A549 (cell line): ENCODE data around the gene ZNF789. TPM values are rescaled to one million over a fixed set of nuclear protein-coding genes. Genes with fewer than 3 reads are reported as not detected.

Source experiments
- ATAC-seq, 2 experiments: fragments of 200-7000 bp in 1 of 2; fragments of >200 bp in 1 of 2; cut with Nextera tagmentation in 1 of 2; cut with Tn5 transposase in 1 of 2; 3 replicates each; pipeline versions ENCODE4 v1.8.0 to v1.9.1; 2018 to 2020; ENCODE audit warnings: mild to moderate bottlenecking in 1 of 2, moderate library complexity in 1 of 2
- CTCF ChIA-PET: fragments of 300-600 bp; sonication (Branson Sonifier 250); formaldehyde crosslinking; extraction: SDS; loops from one replicate; lab custom pipeline; 2021; ENCODE audit warnings: antibody characterized with exemption, inconsistent platforms; lab: Yijun Ruan, JAX
- POLR2A ChIA-PET: fragments of 350-600 bp; formaldehyde crosslinking; extraction: SDS; loops from one replicate; lab custom pipeline; 2021; ENCODE audit warnings: antibody characterized with exemption, inconsistent platforms; lab: Yijun Ruan, JAX
- DNase-seq, 2 experiments: peaks; one replicate each; pipeline versions ENCODE4 v3.0.0 to v3.0.0-alpha.2; 2011 to 2016; ENCODE audit warnings: low read depth in 1 of 2, low spot score in 1 of 2
- FAIRE-seq: peaks from 2 replicates; lab custom pipeline; 2011; peaks lifted over from hg19 to GRCh38; lab: Jason Lieb, UNC
- H3K27ac ChIP-seq, 2 experiments: fragments of >200 bp; sonication (Bioruptor Twin); formaldehyde crosslinking; 3 replicates each; pipeline ENCODE4 v1.5.1; 2016 to 2017
- H3K4me1 ChIP-seq: fragments of >200 bp; sonication (Bioruptor Twin); formaldehyde crosslinking; 3 replicates; pipeline ENCODE4 v1.6.1; 2016
- H3K4me2 ChIP-seq: fragments of >200 bp; sonication (Bioruptor Twin); formaldehyde crosslinking; 3 replicates; pipeline ENCODE4 v1.6.1; 2016
- H3K4me3 ChIP-seq: fragments of >200 bp; sonication (Bioruptor Twin); formaldehyde crosslinking; 3 replicates; pipeline ENCODE4 v1.5.1; 2016
- H3K9me3 ChIP-seq: fragments of >200 bp; sonication (Bioruptor Twin); formaldehyde crosslinking; 3 replicates; pipeline ENCODE4 v1.6.1; 2016
- EHF ChIP-seq: fragments of 250-450 bp; sonication (Bioruptor Pico); IDR thresholded peaks from 2 replicates; pipeline ENCODE4 v1.5.0; 2020; ENCODE audit warnings: mild to moderate bottlenecking
- EP300 ChIP-seq, 2 experiments: fragments of >200 bp; sonication (Bioruptor Twin); formaldehyde crosslinking; IDR thresholded peaks; 2 replicates in 1 of 2; 3 replicates in 1 of 2; pipeline ENCODE4 v1.6.1; 2016 to 2017
- HOXB13 ChIP-seq: fragments of 250-450 bp; sonication (Bioruptor Pico); IDR thresholded peaks from 2 replicates; pipeline ENCODE4 v1.5.0; 2020; ENCODE audit warnings: low read depth, mild to moderate bottlenecking, moderate library complexity
- MAFK ChIP-seq: fragments of 450-650 bp; IDR thresholded peaks from 2 replicates; pipeline ENCODE4 v1.6.1; 2014; ENCODE audit not compliant: partially characterized antibody
- NFE2L2 ChIP-seq: fragments of 150-350 bp; conservative IDR thresholded peaks from 2 replicates; pipeline ENCODE4 v1.6.1; 2014; ENCODE audit warnings: low read length
- RCOR1 ChIP-seq: fragments of 150-350 bp; IDR thresholded peaks from 2 replicates; pipeline ENCODE4 v1.6.1; 2014; ENCODE audit warnings: antibody characterized with exemption, low read length, low read depth
- RNF2 ChIP-seq: fragments of 200-600 bp; sonication (generic); IDR thresholded peaks from 2 replicates; pipeline ENCODE4 v1.6.1; 2016; ENCODE audit warnings: low read depth, mild to moderate bottlenecking, antibody characterized with exemption, moderate library complexity, borderline replicate concordance
- TFCP2L1 ChIP-seq: fragments of 250-450 bp; sonication (Bioruptor Pico); IDR thresholded peaks from 2 replicates; pipeline ENCODE4 v1.5.0; 2021; ENCODE audit warnings: mild to moderate bottlenecking
- TP53 ChIP-seq: fragments of 250-450 bp; sonication (Bioruptor Pico); IDR thresholded peaks from 2 replicates; pipeline ENCODE4 v1.5.0; 2021; ENCODE audit warnings: mild to moderate bottlenecking, moderate library complexity
- ZNF302 ChIP-seq: fragments of 250-450 bp; sonication (Bioruptor Pico); IDR thresholded peaks from 2 replicates; pipeline ENCODE4 v1.9.0; 2021; ENCODE audit warnings: inconsistent platforms, mild to moderate bottlenecking, moderate library complexity
- WGBS: methylation state at CpG from one replicate; pipeline ENCODE4 v1.1.6; 2017; ENCODE audit errors: missing lambda C conversion rate; 5-methylcytosine and 5-hydroxymethylcytosine counted together
- polyA plus RNA-seq, 4 experiments: library from polyadenylated mRNA; depleted of rRNA in 3 of 4; stranded (reverse); fragments of >200 nt; fragmentation: RNase III in 1 of 4; extraction: RNeasy Plus Mini Kit Qiagen cat#74134 plus additional on column Dnase treatment in 1 of 4; gene quantifications; 2 replicates in 3 of 4; 3 replicates in 1 of 4; pipeline ENCODE4 v1.2.3, GENCODE V29; 2011 to 2017
- TF ChIP-seq, protein P1 (sequence below): fragments of >200 bp; sonication (Bioruptor Twin); formaldehyde crosslinking; IDR thresholded peaks from 3 replicates; pipeline ENCODE4 v1.5.1; 2016
- TF ChIP-seq, protein P2 (sequence below): fragments of >200 bp; sonication (Bioruptor Twin); formaldehyde crosslinking; IDR thresholded peaks from 2 replicates; pipeline ENCODE4 v1.6.1; 2016
- TF ChIP-seq, protein P3 (sequence below): fragments of >200 bp; sonication (Bioruptor Twin); formaldehyde crosslinking; IDR thresholded peaks from 3 replicates; pipeline ENCODE4 v1.6.1; 2016
- TF ChIP-seq, protein P4 (sequence below): IDR thresholded peaks from 2 replicates; pipeline ENCODE4 v1.6.1; 2012; ENCODE audit warnings: low read depth, borderline replicate concordance

The ZNF789 gene
- polyA plus RNA-seq, 2 of the 4 experiments (the other 2 are of a cell fraction): 7.5 to 11.6 TPM

DNA sequence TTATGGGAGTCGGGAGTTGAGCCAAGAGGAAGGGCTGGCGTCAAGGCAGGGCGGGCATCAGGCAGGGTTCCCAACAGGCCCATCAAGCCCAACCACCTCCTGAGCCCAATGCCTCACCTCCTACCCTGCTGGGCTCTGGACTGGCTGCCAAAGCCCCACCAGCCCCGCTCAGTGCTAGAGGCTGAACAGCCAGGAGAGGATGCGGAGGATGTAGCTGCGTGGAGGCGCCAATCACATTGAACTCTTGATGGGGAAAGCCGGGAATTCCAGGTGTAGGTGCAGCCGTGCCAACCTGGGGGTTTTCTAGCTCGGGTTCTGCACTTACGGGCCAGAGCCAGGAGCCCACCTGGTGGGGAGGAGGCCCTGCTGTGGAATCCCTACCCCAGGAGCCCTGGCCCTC is 19.6 kb upstream of the ZNF789 start:
- ChIA-PET CTCF (interaction anchor here (0.9 kb wide), 1 partner anchor 12 kb away, joined by 3 read pairs; no protein-coding TSS in a partner anchor), POLR2A (no interaction called here)
- 98% methylated on average over 11 of the region's 11 CpGs for WGBS
- no peaks in the 10 kb centered on the region for H3K4me1 ChIP-seq
- DNase-seq (no peak), ATAC-seq (0 out of 6 replicates have a peak, but pooled peaks of 1 of the 2 experiments have one; percentile 6), FAIRE-seq (no peak)
- TF ChIP-seq ZNF302 (no peak), EHF (CRISPR knock-in tag) (no peak), MAFK (no peak)
- no peaks in the 10 kb centered on the region for H3K9me3 ChIP-seq
- no peak overlapping the region for H3K4me3 ChIP-seq
- H3K4me2 ChIP-seq: no peak overlapping the region
- no peak overlapping the region for H3K27ac ChIP-seq

DNA sequence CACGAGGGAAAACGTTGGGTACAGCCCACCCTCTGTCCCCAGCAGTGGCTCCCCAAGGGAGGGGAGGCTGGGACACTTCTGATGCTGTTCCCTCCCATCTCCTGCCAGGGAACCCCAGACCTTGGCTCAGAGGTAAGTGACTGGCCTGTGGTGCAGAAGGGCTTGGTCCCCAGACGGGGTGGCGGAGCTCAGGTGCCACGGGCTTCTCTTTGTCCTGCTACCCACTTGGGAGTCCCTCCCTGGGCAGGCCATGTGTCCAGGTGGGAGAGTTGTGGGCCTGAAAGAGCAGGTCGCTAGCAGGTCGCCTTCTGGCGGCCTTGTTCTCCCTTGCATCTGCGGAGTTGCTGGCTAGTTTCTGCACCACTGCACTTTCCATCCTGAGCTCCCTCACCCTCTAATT is 16.8 kb upstream of the ZNF789 start:
- ChIA-PET CTCF (interaction anchor here (1.1 to 12.6 kb wide), 2 partner anchors 8 to 9 kb away, joined by 4 to 92 read pairs; no protein-coding TSS in a partner anchor), POLR2A (interaction anchor here (0.9 to 1.2 kb wide), 2 partner anchors 10 to 18 kb away, joined by 4 to 5 read pairs; partner anchors contain the start of genes CPSF4 and PTCD1)
- TF ChIP-seq, protein P1, sequence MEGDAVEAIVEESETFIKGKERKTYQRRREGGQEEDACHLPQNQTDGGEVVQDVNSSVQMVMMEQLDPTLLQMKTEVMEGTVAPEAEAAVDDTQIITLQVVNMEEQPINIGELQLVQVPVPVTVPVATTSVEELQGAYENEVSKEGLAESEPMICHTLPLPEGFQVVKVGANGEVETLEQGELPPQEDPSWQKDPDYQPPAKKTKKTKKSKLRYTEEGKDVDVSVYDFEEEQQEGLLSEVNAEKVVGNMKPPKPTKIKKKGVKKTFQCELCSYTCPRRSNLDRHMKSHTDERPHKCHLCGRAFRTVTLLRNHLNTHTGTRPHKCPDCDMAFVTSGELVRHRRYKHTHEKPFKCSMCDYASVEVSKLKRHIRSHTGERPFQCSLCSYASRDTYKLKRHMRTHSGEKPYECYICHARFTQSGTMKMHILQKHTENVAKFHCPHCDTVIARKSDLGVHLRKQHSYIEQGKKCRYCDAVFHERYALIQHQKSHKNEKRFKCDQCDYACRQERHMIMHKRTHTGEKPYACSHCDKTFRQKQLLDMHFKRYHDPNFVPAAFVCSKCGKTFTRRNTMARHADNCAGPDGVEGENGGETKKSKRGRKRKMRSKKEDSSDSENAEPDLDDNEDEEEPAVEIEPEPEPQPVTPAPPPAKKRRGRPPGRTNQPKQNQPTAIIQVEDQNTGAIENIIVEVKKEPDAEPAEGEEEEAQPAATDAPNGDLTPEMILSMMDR: no peak
- TF ChIP-seq, protein P2, sequence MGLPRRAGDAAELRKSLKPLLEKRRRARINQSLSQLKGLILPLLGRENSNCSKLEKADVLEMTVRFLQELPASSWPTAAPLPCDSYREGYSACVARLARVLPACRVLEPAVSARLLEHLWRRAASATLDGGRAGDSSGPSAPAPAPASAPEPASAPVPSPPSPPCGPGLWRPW: no peak
- no peak for TF ChIP-seq EHF (CRISPR knock-in tag)
- TF ChIP-seq, protein P3, sequence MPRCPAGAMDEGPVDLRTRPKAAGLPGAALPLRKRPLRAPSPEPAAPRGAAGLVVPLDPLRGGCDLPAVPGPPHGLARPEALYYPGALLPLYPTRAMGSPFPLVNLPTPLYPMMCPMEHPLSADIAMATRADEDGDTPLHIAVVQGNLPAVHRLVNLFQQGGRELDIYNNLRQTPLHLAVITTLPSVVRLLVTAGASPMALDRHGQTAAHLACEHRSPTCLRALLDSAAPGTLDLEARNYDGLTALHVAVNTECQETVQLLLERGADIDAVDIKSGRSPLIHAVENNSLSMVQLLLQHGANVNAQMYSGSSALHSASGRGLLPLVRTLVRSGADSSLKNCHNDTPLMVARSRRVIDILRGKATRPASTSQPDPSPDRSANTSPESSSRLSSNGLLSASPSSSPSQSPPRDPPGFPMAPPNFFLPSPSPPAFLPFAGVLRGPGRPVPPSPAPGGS: no peak
- TF ChIP-seq HOXB13 (CRISPR knock-in tag): no peak
- TF ChIP-seq, protein P4, sequence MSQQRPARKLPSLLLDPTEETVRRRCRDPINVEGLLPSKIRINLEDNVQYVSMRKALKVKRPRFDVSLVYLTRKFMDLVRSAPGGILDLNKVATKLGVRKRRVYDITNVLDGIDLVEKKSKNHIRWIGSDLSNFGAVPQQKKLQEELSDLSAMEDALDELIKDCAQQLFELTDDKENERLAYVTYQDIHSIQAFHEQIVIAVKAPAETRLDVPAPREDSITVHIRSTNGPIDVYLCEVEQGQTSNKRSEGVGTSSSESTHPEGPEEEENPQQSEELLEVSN: no peak

DNA sequence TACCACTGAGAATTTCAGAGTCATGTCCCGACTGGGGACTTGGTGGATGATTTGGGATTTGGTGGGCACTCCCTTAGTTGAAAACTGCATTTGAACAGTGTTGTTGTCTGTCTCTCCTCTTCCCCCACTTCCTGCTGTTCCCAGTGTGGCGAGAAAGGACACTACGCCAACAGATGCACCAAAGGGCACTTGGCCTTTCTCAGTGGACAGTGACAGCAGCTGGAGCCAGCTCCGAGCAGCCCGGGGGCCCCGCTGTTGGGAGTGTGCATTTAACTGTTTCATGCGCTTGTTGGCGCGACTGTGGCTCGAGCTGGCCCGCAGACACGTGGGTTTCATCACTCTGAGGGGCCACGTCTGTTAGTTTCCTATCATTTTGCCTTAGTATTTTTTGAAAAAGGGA is 16.4 kb upstream of the ZNF789 start:
- Histone ChIP-seq H3K4me1 (no peaks in the 10 kb centered on the region), H3K4me3 (no peak overlapping the region), H3K27ac (no peak overlapping the region), H3K9me3 (no peaks in the 10 kb centered on the region), H3K4me2 (no peak overlapping the region)
- no peak for ATAC-seq
- WGBS: 88% methylated on average over 13 of the region's 13 CpGs
- POLR2A ChIA-PET: interaction anchor here (0.9 to 1.2 kb wide), 2 partner anchors 10 to 18 kb away, joined by 4 to 5 read pairs; partner anchors contain the start of genes CPSF4 and PTCD1
- no peak for DNase-seq
- CTCF ChIA-PET: interaction anchor here (12.6 kb wide), 1 partner anchor 9 kb away, joined by 92 read pairs; no protein-coding TSS in a partner anchor
- no peak for FAIRE-seq
- TF ChIP-seq RNF2: no peak
- TF ChIP-seq NFE2L2: no peak
- no peak for TF ChIP-seq RCOR1
- TF ChIP-seq TFCP2L1 (CRISPR knock-in tag): no peak
- TF ChIP-seq EP300 (IDR thresholded peaks at IDR 0.05): no peak
- TF ChIP-seq TP53 (CRISPR knock-in tag): no peak

More for the DNA sequence above, 16.8 kb upstream of the ZNF789 start:
- FAIRE-seq (no peak), DNase-seq (no peak), ATAC-seq (no peak)
- no peaks in the 10 kb centered on the region for H3K9me3 ChIP-seq
- no peaks in the 10 kb centered on the region for H3K4me1 ChIP-seq
- H3K4me2 ChIP-seq: no peak overlapping the region
- WGBS: 86% methylated on average over 8 of the region's 9 CpGs
- H3K4me3 ChIP-seq: no peak overlapping the region
- H3K27ac ChIP-seq: no peak overlapping the region
